Left renal pelvis (tissue), 4 donors: ENCODE measurements around the gene DENND5A. TPM values are rescaled to one million over a fixed set of nuclear protein-coding genes. Genes with fewer than 3 reads are reported as not detected.
"Not testable (repeated sequence)": the region's sequence is repeated elsewhere in the genome, so short reads cannot be mapped to it uniquely, and the experiment has no call there.

Source experiments
- DNase-seq, 4 donors: peaks; one replicate each; pipeline ENCODE4 v3.0.0-alpha.2; 2013; ENCODE audit warnings: low read depth in 4 of 4, low spot score in 3 of 4
- polyA plus RNA-seq, 4 donors: library from polyadenylated mRNA; unstranded; fragments of 120-200 nt; gene quantifications; one replicate each; pipeline ENCODE4 v1.2.1, GENCODE V29; 2013; ENCODE audit not compliant: insufficient read length in 4 of 4

DENND5A gene
- polyA plus RNA-seq, 4 donors, result 81.1 to 110 (median 93.6) TPM

DNA sequence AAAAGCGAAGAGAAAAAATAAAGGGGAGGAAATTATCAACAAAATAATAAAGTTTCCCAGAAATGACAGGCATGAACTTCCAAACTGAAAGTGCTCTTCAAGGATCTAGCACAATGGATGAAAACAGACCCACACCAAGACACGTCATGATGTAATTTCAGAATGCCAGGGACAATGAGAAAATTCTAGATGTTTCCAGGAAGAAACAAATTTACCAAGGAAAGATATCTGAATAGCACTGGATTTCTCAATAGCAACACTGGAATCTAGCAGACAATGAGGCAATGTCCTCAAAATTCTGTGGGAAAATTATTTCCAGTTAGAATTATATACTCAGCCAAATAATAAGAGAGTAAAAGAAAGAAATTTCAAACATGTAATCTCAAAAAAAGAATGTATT, 46.0 kb downstream of the DENND5A start:
- DNase-seq, result no peak

DNA sequence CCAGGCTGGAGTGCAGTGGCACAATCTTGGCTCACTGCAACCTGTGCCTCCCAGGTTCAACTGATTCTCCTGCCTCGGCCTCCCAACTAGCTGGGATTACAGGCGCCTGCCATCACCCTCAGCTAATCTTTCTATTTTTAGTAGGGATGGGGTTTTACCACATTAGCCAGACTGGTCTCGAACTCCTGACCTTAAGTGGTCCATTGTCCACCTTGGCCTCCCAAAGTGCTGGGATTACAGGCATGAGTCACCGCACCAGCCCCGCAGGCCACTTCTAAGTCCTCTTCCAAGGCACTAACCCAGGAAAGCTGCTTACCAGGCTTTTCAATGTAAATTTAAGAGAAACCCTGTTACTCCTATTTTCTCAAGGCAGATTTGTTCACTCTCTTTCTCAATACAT, 50.4 kb downstream of the DENND5A start:
- no peak for DNase-seq

DNA sequence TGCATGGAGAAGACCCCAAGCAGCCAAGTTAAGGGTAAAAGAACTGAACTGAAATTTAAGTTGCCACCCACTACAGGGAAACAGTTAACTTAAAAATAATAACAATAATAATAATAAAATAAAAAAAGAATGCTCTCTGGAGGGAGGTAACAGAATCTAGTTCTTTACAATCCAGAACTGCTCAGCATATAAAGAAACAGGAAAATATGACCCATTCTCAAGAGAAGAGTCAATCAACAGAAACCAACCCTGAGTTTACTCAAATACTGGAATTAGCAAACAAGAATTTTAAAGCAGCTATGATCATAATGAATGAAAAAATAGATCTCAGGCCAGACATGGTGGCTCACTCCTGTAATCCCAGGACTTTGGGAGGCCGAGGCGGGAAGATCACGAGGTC, 53.8 kb downstream of the DENND5A start:
- no peak for DNase-seq

DNA sequence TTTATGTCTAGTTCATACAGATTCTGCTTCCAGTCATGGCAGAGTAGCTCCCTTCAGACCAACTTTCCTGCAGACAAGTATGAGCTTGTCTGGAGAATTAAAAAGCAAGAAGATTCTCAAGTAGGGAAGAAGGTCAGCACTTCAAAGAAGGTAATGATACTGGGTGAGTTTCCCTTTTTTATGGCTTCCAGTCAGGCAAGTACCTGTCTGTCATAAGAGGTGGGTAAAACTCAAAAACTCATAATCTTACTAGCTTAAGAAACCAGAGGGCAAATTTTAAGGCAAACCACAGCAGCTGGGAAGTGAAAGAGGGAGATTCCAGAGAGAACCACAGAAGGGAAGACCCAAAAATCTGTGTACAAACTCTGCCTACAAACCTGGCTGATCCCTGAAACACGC, 54.2 kb downstream of the DENND5A start:
- no peak for DNase-seq

DNA sequence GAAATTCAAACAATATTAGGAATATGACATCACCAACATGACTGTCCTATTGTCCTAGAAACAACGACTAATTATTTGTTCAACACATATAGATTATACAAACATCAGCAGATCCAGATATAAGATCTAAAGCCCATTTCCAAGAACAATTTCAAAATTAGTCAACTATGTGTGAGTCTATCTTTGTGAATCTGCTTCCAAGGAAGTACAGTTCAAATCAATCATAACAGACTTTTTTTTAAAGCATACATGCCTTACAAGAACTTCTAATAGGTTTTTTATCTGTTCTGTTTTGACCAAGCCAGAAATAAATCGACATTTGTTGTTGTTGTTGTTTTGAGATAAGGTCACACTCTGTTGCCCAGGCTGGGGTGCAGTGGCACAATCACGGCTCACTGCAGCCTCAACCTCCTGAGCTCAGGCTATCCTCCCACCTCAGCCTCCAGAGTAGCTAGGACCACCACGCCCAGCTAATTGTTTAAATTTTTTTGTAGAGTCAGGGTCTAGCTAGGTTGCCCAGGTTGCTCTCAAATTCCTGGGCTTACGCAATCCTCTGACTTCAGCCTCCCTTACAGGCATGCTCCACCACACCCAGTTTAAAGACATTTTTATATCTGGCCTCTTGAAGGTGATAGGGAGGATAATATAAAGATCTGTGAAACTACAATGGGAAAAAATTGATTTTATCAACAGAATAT, 54.8 kb downstream of the DENND5A start:
- DNase-seq, result no peak

DNA sequence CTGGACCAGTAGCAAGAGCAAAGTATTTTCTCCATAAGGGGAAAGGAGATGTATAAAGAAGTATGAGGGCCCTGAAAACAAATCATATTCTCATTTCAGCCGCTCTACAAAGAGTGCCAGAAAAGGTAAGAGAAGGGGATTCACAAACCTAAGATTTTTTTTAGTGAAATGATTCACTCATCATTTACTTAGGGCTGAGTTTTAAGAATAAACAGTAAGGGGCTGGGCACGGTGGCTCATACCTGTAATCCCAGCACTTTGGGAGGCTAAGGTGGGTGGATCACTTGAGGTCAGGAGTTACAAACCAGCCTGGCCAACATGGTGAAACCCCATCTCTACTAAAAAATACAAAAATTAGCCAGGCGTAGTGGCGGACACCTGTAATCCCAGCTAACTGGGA, 55.5 kb downstream of the DENND5A start:
- not testable (repeated sequence) for DNase-seq

DNA sequence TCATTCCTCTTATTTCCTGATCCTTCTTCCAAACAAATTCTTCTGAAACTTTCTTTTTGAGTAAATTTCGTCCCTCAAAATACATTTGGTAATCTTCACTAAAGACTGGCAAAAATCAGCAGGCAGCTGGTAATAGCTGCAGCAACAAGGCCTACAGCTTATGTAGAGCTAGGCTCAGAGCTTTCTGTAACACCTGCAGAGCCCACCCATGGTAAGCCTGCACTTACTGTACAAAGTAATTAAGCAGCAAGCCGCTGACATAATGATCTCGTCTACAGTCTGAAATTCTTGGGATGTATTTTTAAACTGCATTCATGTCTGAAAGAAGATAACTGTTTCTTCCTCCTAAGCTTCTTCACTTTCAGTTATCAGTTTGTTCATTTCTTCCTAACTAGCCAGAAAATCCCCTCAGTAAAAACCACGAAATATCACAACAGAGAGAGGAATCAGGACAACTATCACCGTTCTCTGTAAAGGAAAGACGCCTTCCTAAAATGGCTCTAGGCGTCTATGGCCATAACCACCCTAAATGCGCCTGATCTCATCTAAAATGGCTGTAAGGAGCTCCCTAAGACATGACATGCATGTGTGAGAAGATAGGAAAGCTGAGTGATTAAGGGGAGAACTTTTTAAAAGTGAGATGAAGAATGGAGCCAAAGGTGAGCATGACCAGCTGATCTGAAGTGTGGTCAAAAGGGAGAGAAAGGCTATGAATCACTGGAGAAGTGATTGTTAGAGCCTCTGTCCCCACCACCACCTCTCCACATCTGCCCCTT, 56.2 kb downstream of the DENND5A start:
- DNase-seq, result no peak

DNA sequence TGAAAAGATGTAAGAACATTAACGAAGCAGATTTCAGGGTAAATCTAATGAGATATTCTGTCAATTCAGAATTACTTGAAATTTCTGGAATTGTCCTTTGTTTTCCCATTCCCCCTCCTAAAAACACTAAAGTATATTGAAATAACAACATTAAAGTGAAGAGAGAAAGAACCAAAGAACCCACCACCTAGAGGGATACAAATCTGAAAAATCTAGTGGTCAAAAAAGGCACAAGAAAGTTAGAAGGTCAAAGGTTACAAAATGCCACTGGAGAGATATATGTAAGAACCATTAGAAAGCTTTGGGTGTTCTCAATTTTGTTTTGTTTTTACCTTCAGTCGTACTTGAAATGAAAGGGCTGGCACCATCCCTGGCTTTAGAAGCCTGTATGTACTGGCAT, 57.9 kb downstream of the DENND5A start:
- DNase-seq, result no peak

DNA sequence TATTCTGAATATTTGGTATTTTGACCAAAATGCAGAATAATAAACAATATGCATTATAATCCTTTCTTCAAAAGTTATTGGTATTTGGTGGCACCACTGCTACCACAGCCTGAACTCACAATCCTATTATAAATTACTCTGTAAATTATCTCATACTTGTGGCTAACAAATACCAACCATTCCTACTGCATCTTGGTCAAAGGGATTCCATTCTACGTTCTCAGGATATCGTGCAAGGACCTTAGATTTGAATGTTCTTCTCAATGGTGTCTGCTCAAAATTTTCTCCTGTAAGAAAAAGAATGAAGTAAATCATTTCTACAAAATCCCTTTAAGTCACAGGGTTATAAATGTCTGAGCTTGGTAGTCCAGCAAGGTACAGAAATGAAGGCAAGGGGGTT, 58.7 kb downstream of the DENND5A start:
- DNase-seq, result no peak

DNA sequence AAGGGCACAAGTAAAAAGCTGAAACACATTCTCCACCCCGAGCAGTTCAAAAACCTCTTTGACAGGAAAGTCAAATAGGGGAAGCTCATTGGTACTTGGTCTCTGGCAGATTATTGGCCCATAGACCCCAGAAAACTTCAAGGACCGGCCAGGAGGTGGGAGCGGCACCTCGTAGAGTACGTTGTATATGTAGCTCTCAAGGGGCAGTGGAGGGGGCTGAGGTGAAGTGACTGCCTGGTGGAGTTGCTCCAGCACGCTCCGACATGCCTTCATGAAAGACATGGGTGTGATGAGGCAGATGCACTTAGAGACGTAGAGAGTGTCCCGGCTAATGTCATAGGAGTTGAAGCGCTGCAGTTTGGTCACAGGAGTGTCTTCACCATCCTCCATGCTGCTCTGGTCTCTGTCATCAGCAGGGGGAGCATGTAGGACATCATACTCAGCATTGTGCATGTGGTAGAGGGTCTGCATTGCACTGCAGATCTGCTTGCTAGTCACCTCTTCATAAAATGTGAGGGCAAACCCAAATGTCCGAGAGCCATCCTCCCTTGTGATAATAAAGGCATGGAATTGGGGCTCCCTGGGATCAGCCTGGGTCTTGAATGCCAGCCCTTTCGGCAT, 61.3 kb downstream of the DENND5A start:
- DNase-seq, result no peak

DNA sequence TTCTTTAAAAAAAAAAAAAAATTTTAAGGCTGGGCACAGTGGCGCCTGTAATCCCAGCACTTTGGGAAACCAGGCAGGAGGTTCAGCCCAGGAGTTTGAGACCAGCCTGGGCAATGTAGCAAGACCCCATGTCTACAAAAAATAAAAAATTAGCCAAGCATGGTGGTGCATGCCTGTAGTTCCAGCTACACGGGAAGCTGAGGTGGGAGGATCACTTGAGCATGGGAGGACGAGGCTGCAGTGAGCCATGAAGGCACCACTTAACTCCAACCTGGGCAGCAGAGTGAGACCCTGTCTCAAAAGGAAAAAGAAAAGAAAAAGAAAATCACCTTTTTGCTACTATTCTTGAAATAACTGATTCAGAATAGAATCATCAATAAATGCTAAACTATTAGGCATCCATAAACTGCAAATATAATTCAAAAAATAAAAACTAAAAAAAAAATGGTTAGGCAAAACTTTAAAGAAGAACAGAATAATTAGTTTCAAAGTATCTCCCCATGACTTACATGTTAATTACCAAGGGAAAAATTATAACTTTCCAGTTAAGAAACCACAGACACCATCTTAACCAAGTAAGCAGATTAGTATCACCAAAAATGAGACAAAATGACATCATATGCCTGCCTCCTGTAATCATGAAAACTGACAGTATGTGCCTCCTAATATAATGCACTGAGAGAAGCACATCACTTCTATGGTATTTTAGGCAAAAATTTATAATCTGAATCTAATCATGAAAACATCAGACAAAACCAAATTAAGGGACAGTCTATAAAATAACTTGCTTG, 63.6 kb downstream of the DENND5A start:
- no peak for DNase-seq

DNA sequence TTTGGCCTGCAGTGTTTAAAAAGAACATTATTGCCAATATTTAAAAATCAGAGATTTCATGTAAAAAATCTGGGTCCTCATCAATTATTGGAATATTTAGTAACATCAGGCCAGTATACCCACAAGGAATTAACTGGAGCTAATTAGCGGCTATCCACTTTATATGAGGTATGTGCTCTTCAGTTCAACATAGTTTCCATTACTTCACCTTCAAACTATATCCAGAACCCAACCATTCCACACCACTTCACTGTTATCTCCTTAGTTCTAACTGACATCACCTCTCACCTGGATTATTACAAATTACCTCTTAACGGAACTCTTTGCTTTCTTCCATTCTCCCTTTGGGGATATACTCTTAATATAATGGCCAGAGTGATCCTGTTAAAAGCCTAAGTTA, 64.7 kb downstream of the DENND5A start:
- no peak for DNase-seq

DNA sequence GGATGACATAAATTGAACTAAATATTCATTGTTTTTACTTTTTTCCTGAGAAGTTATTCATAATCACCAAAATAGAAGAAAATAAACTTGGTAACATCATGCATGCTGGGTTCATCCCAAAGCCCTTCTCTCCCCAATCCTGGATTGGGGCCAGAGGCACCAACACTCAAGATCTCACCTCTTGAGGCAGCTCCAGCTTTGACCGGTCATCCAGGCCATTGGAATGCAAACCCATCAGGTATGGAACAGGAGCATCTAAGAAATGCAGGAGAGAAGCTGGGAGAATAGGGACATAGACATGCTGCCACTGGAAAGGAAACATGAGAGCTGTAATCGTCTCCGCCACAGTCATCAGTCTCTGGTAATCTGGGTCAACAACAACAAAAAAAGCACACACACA, 71.8 kb downstream of the DENND5A start:
- no peak for DNase-seq

DNA sequence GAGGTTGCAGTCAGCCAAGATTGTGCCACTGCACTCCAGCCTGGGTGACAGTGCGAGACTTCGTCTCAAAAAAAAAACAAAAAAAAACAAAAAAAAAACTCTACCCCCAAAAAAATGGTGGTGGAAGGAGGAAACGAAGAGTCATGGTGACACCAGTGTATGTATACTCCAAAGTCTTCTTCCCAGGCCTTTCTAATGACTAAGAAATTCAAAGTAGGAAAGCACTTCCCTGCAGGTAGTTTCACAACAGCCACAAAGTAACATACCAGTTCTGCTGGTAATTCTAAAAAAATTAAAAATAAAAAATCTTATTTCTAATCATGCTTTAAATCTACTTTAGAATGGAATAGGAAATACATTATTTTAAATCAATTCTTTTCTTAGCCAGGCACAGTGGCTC, 72.6 kb downstream of the DENND5A start:
- no peak for DNase-seq

DNA sequence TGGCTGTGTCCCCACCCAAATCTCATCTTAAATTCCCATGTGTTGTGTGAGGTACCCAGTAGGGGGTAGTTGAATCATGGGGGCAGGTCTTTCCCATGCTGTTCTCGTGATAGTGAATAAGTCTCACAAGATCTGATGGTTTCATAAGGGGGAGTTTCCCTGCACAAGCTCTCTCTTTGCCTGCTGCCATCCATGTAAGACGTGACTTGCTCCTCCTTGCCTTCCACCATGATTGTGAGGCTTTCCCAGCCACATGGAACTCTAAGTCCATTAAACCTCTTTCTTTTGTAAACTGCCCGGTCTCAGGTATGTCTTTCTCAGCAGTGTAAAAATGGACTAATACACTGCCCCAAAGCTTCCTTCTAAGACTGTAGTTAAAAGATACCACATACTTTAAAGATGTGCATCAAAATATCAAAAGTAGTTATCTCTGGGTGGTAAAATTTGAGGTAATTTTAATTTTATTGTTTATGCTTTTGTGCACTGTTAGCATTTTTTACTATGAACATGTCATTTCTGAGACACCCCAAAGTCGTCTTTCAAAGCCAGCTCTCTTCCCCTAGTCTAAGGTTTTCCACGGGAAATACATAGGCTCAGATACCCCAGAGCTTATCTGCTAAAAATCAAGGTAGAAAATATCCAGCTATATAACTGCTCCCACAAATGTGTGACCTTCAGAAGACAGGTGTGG, 74.7 kb downstream of the DENND5A start:
- not testable (repeated sequence) for DNase-seq

DNA sequence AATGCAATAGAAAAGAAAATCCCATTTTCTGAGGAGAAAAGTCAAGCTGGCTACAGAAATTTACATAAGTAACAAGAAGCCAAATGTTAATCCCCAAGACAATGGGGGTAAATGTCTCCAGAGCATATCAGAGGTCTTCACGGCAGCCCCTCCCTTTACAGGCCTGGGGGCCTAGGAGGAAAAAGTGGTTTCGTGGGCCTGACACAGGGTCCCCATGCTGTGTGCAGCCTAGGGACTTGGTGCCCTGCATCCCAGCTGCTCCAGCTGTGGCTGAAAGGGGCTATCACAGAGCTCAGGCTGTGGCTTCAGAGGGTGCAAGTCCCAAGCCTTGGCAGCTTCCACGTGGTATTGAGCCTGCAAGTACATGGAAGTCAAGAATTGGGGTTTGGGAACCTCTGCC, 76.3 kb downstream of the DENND5A start:
- not testable (repeated sequence) for DNase-seq

DNA sequence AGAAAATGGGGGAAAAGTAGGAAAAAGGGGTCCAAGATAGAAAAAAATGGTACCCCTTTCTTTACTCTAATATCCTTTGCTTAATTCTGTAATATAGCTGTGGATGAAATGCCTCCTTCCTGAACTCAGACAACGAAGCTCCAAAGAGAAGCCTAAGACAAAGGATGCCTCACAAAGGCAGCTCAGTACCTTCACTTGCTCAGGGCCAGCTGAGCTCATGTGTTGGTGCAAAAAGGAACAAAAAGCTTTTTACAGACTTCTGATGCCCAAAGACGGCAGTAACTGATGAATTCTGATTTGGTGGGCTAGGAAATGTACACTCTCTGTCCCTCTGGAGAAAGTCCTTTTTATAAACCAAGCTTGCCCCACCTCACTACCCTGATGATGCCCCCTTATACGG, 77.5 kb downstream of the DENND5A start:
- no peak for DNase-seq

DNA sequence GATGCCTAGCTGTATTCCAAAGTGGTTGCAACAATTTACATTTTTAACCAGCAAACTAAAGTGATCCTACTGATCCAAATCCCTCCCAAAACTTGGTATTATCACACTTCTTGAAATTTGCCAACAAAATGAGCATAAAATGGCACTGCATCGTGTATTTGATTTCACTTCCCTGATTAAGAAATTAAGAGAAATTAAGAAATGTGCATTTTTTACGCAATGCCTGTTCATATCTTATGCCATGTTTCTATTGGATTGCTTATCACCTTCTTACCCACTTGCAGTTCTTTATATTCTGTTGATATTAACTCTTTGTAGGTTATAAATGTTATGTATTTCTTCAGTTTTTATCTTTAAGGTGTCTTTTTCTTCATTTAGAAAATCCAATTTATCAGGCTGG, 80.6 kb downstream of the DENND5A start:
- DNase-seq, result no peak

DNA sequence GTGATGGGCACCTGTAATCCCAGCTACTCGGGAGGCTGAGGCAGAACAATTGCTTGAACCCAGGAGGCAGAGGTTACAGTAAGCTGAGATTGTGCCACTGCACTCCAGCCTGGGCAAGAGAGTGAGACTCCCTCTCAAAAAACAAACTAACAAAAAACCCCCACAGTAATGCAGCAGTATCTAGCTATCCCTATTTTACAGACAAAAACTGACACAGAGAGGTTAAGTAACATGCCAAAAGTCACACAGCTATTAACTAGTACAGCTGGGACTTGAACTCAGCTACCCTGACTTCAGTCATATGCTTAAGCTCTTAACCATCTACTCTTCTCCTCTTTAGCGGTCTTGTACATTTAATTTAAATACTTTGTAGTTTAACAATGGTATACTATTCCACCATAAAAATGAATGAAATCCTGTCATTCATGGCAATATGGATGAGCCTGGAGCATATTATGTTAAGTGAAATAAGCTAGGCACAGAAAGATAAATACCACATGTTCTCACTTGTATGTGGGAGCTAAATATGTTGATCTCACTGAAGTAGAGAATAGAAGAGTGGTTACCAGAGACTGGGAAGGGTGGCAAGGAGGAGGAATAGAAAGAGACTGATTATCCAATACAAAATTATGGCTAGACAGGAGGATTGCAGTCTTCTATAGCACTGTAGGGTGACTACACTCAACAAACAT, 82.8 kb downstream of the DENND5A start:
- no peak for DNase-seq

DNA sequence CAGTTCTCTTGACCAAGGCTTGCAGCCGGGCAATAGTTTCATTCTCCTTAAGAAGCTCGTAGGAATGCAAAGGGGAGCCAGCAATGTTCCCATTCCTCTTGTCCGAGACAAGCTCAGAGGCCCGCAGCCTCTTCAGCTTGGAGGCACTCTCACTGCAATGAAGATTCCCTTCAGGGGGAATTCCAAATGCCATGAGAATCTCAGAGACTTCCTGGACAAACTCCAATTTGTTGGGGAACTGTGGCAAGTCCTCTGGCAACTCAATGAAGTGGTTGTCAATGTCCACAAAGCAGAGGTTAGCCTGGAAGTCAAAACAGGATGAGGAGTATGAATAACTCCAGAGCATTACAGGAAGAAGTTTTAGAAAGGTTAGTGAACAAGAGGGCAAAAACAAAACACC, 84.4 kb downstream of the DENND5A start:
- DNase-seq, result no peak
